ENCODE measurements around the gene EN1.

The EN1 gene

GRCh38 chr2:118859157-118859770, 11.8 kb upstream of the EN1 start:
- Mint-ChIP-seq H3K4me3 (no peak overlapping the region), H3K4me1 (peaks cover 11% of the 10 kb centered on the region), H3K27ac (no peak overlapping the region), H3K9me3 (no peaks in the 10 kb centered on the region), H3K36me3 (peaks cover 6% of the 10 kb centered on the region)
- no peak for ATAC-seq
- no peak for DNase-seq (ENCODE audit: low spot score in 2 of 2)

- H3K9me3 Mint-ChIP-seq: no peaks in the 10 kb centered on the region
Observed at GRCh38 chr2:118858485-118859156, 11.2 kb upstream of the EN1 start.

GRCh38 chr2:118857677-118858484, 10.4 kb upstream of the EN1 start:
- Mint-ChIP-seq H3K27ac (no peak overlapping the region), H3K4me1 (peaks cover 17% of the 10 kb centered on the region)

More at GRCh38 chr2:118858485-118859156, 11.2 kb upstream of the EN1 start:
- Mint-ChIP-seq H3K4me1 (peaks cover 17% of the 10 kb centered on the region), H3K4me3 (no peak overlapping the region), H3K27ac (no peak overlapping the region), H3K36me3 (peaks cover 8% of the 10 kb centered on the region)
- ATAC-seq (no peak), DNase-seq (ENCODE audit: low spot score in 2 of 2) (no peak)

DNA sequence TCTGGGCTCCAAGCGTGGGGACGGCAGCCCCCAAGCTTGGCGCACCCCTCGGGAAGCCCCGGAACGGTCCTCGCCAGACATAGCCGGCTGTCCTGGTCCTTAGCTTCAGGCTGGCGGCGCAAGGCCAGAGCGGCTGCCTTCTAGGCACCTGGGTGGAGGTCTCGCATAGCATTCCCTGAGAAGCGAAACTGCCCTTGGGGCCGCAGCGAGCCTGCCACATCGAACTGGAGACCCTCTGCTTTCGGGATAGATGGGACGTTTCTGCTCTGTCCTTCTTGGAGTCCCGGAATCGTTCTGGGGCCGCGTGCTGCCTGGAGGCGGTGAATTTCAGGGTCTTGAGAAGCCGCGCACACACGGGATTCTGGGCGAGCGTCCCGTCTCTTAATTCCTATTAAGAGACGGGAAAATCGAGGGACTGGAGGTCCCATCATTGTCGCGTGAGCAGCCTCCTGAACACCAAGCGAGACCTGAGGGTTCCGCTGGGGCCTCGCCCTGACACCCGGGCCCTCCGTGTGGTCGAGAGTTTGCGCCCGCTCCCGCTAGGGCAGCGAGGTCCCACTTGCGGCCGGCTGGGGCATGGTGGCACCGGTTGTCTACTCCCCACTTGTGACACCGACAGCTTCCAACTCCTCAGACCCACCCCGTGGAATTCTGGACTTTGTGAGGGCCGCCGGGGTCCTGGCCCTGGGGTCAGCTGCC, 9.7 kb upstream of the EN1 start:
- peak overlapping the region; percentile 56 for H3K4me3 Mint-ChIP-seq
- peaks cover 13% of the 10 kb centered on the region for H3K36me3 Mint-ChIP-seq
- DNase-seq (ENCODE audit: low spot score in 2 of 2) (no peak), ATAC-seq (no peak)
- peaks cover 17% of the 10 kb centered on the region for H3K4me1 Mint-ChIP-seq
- H3K9me3 Mint-ChIP-seq: no peaks in the 10 kb centered on the region
- no peak overlapping the region for H3K27ac Mint-ChIP-seq

More at GRCh38 chr2:118857677-118858484, 10.4 kb upstream of the EN1 start:
- DNase-seq (ENCODE audit: low spot score in 2 of 2): no peak
- Mint-ChIP-seq H3K4me3 (no peak overlapping the region), H3K36me3 (peaks cover 13% of the 10 kb centered on the region), H3K9me3 (no peaks in the 10 kb centered on the region)
- ATAC-seq: no peak

DNA sequence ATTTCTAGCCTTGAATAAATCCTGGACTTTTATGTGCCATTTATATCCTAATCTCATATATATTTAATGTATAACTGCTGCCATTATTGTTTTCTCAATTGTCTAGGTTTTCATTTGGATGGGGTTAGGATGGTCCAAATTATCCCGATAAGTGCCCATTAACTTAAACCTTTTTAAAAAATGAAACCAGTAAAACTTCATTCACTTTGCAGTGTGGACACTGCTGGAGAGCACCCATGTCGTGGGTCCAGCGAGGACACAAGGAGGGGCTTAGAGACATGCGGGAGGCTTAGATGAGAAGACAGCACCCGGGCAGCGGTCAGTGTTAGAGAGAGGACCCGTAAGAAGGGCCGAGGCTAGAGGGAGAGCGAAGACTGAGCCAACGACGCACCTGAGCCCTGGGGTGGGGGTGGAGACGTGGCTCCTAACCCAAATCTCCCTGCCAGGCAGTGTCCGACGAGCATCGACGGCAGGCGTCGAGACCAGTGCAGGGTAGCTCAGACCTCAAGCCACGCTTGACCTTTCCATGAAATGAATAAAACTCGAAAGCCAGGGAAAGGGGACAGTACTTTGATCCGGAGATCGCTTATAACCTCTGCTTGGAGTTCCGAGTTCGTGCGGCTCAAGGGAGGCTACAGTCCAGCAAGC, 9.0 kb upstream of the EN1 start:
- Mint-ChIP-seq H3K4me1 (peaks cover 17% of the 10 kb centered on the region), H3K27ac (no peak overlapping the region), H3K36me3 (peaks cover 13% of the 10 kb centered on the region), H3K4me3 (peak overlapping the region; percentile 56), H3K9me3 (no peaks in the 10 kb centered on the region)
- DNase-seq (ENCODE audit: low spot score in 2 of 2) (no peak), ATAC-seq (no peak)

GRCh38 chr2:118855451-118856279, 8.2 kb upstream of the EN1 start:
- no peaks in the 10 kb centered on the region for H3K9me3 Mint-ChIP-seq
- H3K4me3 Mint-ChIP-seq: peak overlapping the region; percentile 56
- DNase-seq (ENCODE audit: low spot score in 2 of 2) (peak; percentile 91 to 93), ATAC-seq (peak; percentile 83)
- no peak overlapping the region for H3K27ac Mint-ChIP-seq
- H3K36me3 Mint-ChIP-seq: peaks cover 18% of the 10 kb centered on the region
- peaks cover 17% of the 10 kb centered on the region for H3K4me1 Mint-ChIP-seq

DNA sequence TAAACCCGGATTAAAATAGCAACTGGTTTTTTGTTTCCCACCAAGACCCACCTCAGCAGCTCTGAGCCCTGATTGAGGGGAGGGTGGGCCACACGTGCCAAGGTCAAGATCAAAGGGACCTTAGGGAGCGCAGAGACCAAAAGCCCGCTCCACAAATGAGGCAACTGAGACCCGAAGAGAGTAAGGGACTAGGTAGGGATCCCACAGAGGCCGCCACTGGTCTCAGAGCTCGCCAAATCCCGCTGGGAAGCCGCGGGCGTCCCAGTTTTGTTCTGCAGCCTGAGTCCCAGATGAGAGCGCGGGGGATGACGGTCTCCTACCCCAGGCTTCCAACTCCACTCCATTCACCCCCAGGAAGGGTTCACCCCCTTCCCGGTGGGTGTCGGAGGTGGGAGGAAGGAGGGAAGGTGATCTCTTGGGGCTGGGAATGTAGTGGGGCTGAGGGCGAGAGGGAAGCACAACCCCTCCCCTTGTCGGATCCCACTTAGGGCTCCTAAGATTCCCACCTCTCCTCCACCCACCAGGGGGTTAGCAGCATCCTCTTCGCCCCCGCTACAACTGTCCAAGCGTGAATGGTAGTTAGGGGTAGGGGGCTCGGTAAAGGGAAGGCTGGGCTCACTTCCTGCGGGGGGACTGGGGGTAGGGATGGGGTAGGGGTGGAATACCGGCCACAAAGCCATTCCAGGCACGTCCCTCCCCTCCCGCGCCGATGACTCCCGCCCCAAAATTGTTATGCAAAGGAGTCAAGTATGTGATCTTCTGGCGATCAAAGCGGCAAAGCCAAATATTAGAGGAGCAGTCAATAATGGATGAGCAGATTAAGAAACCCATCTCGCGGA, 7.3 kb upstream of the EN1 start:
- peak overlapping the region; percentile 56 for H3K4me3 Mint-ChIP-seq
- ATAC-seq (no peak), DNase-seq (ENCODE audit: low spot score in 2 of 2) (no peak)
- H3K27ac Mint-ChIP-seq: no peak overlapping the region
- H3K4me1 Mint-ChIP-seq: peaks cover 17% of the 10 kb centered on the region
- no peaks in the 10 kb centered on the region for H3K9me3 Mint-ChIP-seq
- H3K36me3 Mint-ChIP-seq: peaks cover 18% of the 10 kb centered on the region

GRCh38 chr2:118853651-118854291, 6.3 kb upstream of the EN1 start:
- DNase-seq (ENCODE audit: low spot score in 2 of 2): no peak
- H3K27ac Mint-ChIP-seq: no peak overlapping the region
- ATAC-seq: no peak
- no peaks in the 10 kb centered on the region for H3K9me3 Mint-ChIP-seq
- H3K4me3 Mint-ChIP-seq: peak overlapping the region; percentile 19
- H3K36me3 Mint-ChIP-seq: peaks cover 18% of the 10 kb centered on the region
- peaks cover 17% of the 10 kb centered on the region for H3K4me1 Mint-ChIP-seq

GRCh38 chr2:118853129-118853640, 5.7 kb upstream of the EN1 start:
- ATAC-seq (no peak), DNase-seq (ENCODE audit: low spot score in 2 of 2) (no peak)
- H3K27ac Mint-ChIP-seq: no peak overlapping the region
- H3K9me3 Mint-ChIP-seq: no peaks in the 10 kb centered on the region
- H3K4me3 Mint-ChIP-seq: no peak overlapping the region
- peaks cover 18% of the 10 kb centered on the region for H3K36me3 Mint-ChIP-seq
- peaks cover 17% of the 10 kb centered on the region for H3K4me1 Mint-ChIP-seq

- ATAC-seq (no peak), DNase-seq (ENCODE audit: low spot score in 2 of 2) (no peak)
- no peaks in the 10 kb centered on the region for H3K9me3 Mint-ChIP-seq
- peaks cover 17% of the 10 kb centered on the region for H3K4me1 Mint-ChIP-seq
- H3K27ac Mint-ChIP-seq: no peak overlapping the region
- H3K36me3 Mint-ChIP-seq: peaks cover 18% of the 10 kb centered on the region
- H3K4me3 Mint-ChIP-seq: no peak overlapping the region
Observed at GRCh38 chr2:118852605-118853128, 5.2 kb upstream of the EN1 start.

DNA sequence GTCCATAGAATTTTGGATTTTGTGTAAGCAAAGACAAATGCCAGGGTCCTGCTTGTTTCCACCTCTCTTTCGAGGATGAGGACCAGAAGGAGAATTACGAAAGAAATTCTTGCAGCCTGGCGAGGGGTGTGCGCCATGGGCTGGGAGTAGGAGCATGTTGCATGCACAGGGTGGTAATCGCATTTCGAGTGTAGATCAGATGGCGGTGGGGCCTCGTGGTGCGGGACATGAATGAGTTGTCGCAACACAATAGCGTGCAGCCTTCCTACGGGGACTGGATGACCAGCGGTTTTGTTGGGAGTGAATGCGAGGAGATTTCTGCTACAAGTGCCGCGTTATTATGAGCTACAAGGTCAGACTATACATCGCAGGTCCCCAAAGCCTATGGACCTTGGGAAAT, 4.2 kb upstream of the EN1 start:
- peaks cover 17% of the 10 kb centered on the region for H3K36me3 Mint-ChIP-seq
- peaks cover 15% of the 10 kb centered on the region for H3K4me1 Mint-ChIP-seq
- no peak for DNase-seq (ENCODE audit: low spot score in 2 of 2)
- no peak overlapping the region for H3K27ac Mint-ChIP-seq
- ATAC-seq: no peak
- H3K4me3 Mint-ChIP-seq: no peak overlapping the region
- no peaks in the 10 kb centered on the region for H3K9me3 Mint-ChIP-seq

GRCh38 chr2:118850901-118851415, 3.5 kb upstream of the EN1 start:
- Mint-ChIP-seq H3K4me1 (peaks cover 8% of the 10 kb centered on the region), H3K27ac (no peak overlapping the region)

More at GRCh38 chr2:118850901-118851415, 3.5 kb upstream of the EN1 start:
- H3K4me3 Mint-ChIP-seq: no peak overlapping the region
- no peaks in the 10 kb centered on the region for H3K9me3 Mint-ChIP-seq
- peaks cover 12% of the 10 kb centered on the region for H3K36me3 Mint-ChIP-seq
- no peak for ATAC-seq
- no peak for DNase-seq (ENCODE audit: low spot score in 2 of 2)
